DMS114 treated with DMSO at 0.1 percent for 48 hours (cell line): ENCODE data around the gene BACH1.

Source experiments
- DNase-seq: peaks from one replicate; lab custom pipeline; 2025; ENCODE audit not compliant: unreplicated experiment; lab: John Stamatoyannopoulos, UW

The BACH1 gene

DNA sequence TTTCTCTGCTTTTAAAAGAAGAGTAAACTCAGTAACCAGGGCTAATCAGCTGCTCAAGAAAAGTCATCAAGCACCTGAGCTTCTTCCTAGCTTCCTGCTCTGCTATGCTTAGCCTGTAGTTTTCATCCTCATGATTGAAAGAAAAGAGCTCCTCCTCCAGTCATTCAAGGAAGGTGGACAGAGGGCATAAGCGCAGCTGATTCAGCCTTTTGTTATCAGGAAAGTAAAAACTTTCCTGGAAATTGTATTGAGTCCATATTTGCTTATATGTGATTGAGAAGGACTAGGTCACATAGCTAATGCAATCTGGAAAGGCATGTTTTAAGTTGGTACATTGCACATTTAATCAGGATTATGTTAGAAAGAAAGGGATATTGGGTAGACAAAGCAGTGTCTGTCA lies 8.5 kb upstream of the BACH1 start:
- DNase-seq: no peak

DNA sequence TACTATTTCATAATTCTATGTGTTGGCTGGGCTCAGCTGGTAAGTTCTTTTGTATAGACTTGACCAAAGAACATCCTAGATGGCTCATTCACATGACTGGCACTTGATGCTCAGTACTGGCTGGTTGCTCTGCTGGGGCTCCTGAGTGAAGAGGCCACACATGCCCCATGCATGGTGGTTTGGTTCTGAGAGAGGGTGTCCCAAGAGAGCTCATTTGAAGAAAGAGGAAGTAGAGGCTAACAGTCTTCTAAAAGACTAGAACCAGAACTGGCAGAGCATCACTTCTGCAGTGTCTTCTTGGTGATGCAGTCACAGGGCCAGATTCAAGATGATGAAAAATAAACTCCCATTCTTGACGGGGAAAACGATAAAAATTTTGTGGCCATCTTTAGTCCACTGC lies 5.2 kb upstream of the BACH1 start:
- DNase-seq: no peak

GRCh38 chr21:29295066-29295650 lies 3.6 kb upstream of the BACH1 start:
- no peak for DNase-seq

DNA sequence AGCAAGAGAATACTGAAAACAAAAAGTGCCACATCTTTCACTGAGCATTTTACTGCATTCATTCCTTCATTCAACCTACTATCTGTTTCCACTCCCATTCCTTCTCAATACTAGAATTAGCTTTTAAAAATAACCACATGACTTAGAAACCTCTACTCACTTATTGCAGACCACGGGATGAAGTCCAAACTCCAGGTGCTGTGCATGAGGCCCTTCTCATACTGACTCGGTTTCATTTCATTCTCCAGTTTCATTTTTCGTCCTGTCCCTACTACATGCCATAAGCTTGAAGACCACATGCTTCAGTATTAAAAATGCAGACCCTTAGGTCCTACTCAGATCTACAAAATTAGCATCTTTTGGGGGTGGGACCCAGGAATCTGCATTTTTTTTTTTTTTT lies 2.3 kb upstream of the BACH1 start:
- DNase-seq: no peak

DNA sequence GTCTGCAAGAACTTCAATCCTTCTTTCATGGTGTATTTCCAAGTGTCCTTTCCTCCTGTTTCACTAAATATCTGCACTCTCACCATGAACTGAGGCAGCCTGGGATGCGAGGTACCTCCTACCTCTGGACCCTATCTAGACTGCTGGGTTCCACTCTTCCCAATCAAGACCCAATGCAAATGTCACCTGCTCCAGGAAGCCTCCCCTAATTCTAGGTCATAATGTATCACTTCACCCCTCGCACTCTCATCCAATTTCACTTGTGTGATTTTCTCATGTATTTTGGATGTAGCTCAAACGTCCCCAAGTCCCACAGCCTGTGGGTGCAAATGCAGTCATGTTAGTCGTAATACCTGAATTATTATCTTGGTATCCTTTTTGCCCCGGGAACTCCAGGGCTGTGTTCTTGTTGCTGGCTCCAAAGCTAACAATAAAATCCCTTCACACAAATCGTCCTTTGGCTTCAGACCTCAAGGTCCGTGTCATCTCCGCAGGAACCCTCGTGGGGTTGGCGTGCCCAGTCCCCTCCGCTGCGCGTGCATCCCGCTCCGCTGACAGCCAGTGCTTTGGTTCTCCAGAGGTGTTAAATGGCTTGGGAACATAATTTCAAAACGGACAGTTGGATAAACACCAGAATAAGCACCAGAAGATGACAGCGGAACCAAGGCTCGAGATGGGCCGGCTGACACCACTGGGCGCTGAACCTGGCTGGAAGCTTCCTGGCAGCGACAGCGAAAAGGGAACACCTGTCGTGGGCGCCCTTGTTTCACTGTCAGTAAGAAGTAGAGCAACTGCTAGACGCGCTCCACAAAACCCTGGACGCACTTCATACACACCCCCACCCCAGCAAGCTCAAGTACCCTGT lies 1.0 kb upstream of the BACH1 start:
- DNase-seq: no peak

DNA sequence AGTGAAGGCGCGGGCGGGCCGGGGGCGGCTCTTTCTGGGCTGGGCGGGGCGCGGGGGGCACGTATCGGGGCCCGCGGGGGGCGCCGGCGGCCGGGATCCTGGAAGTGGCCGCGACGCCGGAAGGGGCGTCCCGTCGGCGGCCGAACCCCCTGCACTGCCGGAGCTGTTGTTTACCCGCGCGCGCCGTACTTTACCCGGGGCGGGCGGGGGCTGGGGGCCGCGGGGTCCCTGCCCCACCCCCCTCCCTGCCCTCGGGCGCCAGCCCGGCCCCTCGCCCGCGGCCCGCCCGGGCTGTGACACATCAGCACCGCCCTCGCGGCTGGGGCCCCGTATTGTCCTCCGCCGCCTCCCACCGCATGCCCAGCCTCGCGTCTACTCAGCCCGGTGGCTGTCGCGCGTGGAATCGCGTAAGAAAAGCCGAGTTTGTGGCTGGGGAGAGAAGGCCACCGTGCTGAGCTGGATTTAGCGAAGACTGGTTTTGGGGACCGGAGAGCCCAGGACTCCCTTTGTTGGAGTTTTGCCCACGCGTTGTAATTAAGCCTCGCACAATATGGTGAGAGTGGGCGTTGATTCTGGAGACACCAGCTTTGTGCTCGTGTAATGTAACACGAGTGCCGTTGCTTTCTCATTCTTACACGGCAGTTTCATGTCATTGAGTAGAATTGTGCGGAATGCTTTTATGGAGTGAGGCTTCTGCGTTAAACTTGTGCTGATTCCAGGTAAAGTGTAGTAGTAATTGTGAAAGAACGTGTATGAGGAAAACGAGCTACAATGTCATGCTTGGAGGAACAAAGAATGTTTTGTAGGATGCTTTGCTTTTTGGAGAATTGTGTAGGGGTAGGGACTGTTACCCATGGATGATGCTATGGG lies 559 bp downstream of the BACH1 start:
- no peak for DNase-seq

- DNase-seq: no peak
Observed at GRCh38 chr21:29299916-29300806, 1.4 kb downstream of the BACH1 start.

GRCh38 chr21:29300807-29301138 lies 2.1 kb downstream of the BACH1 start:
- DNase-seq: no peak

- no peak for DNase-seq
Observed at GRCh38 chr21:29301691-29302090, 3.0 kb downstream of the BACH1 start.

DNA sequence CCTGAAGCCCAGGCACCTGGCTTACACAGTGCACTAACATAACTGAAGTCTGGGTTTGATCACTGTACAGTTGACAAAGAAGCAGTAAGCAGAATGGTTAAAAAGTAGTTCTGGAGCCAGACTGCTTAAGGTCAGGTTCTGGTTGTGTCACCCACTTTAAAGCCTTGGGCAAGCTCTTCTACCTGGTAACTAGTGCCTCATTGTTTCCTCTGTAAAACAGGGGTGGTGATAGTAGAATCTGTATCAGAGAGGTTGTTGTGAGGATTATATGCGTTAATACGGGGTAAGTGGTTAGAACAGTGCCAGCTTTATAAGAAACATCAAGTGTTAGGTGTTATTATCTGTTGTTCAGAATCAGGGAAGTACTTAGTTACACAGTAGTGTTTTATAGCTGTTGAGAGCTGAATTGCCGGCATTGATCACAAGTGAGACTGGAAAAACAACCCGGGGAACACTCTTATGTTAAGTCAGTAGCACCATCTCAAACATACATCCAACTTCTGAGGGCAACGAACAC lies 3.7 kb downstream of the BACH1 start:
- DNase-seq: no peak

GRCh38 chr21:29303288-29303687 lies 4.6 kb downstream of the BACH1 start:
- DNase-seq: no peak

GRCh38 chr21:29304597-29304996 lies 5.9 kb downstream of the BACH1 start:
- DNase-seq: no peak

DNA sequence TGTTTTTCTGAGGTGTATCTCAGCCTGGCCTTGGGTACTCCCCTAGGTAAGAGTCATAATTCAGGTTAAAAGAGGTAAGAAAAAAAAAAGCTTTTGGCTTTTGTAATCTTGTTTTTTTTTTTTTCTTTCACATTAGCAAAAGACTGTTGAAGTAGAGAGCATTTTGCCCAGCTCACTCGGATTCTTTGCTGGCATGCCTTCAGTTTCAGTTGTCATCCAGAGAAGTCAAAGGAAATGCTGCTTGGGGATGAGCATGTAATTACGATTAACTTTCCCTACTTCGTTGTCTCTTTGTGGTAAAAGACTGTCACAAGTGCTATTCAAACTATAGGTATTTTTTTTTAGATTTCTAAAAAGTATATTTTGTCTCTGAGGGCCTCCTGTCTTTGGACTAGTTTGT lies 6.3 kb downstream of the BACH1 start:
- no peak for DNase-seq

- no peak for DNase-seq
Observed at GRCh38 chr21:29305561-29305960, 6.8 kb downstream of the BACH1 start.

DNA sequence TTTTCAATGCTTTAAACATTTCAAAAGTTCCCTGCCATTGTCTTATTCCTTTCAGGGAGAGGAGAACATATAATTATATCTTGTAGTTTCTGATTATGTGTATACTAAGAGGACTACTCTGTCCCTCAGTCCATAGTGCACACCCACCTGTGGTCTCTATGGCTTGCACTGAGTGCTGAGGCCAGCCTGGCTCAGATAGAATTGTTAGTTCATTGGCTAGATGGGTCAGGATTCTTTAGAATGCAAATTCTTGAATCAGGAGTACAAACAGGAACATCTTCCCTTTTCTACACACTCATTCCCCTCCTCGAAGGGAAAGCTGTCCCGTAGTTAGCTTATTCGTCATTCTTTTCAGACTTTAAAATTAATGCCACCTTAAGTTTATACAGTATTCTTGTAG lies 8.2 kb downstream of the BACH1 start:
- DNase-seq: no peak

DNA sequence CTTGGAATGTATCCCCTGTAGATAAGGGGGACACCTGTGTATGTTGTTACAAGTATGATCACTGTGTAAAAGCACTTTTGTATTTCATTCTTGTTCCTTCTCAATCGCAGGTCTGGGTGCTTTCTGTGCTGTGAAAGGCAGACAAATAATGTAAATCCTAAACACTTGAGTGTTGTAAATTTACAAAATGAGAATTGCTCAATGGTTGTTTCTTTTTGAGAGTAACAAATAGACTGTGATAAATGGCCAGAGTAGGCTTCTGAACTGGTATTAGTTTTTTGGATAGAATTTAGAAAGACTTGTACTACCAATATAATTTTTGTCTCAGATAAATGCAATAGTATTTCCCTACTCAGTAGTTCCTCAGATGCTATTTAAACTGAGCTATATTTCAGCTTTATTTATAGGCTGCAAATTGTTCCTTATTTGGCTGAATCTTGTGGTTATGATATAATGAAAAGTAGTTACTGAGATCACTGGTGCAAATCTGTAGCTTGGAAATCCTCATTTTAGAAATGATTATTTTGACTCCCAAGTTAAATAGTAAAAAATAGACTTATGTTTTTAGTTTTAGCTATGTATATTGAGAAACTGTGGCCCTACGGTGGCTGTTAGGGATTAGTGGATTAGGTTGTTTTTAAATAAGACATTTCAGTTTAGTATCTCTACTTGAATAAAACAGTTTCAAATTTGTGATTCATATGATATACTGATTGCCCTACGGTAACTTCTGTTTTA lies 9.2 kb downstream of the BACH1 start:
- no peak for DNase-seq

DNA sequence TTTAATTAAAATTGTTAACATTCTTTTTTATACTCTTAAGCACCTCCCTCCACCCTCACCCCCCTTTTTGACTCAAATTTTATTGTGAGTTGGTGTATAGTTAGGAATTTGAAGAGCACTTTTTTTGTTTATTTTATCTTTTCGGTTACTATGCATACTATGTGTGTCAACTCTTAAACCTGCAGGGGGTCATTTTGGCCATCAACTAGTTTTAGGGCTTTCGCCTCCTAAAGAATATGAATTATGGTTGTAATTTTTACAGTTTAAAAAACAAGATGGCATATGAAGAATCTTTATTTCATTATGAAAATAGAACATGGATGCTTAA lies 9.7 kb downstream of the BACH1 start:
- DNase-seq: no peak

- DNase-seq: no peak
Observed at GRCh38 chr21:29309703-29310102, 11.0 kb downstream of the BACH1 start.

- no peak for DNase-seq
Observed at GRCh38 chr21:29311802-29312201, 13.1 kb downstream of the BACH1 start.

- DNase-seq: no peak
Observed at GRCh38 chr21:29312981-29313380, 14.3 kb downstream of the BACH1 start.
